Nephron progenitor cell (in vitro differentiated cells): Measurements from ENCODE around the gene CDKL2.

ENCODE experiments used
- DNase-seq: peaks from one replicate; pipeline ENCODE4 v3.0.0; 2021
- H3K27ac Mint-ChIP-seq: 2 replicates; pipeline ENCODE4 v1.8.0; 2021; ENCODE audit warnings: mild to moderate bottlenecking, moderate library complexity, mixed read lengths
- H3K27me3 Mint-ChIP-seq: 2 replicates; pipeline ENCODE4 v1.8.0; 2021; ENCODE audit warnings: mild to moderate bottlenecking, low read depth, mixed read lengths; ENCODE audit not compliant: poor library complexity
- H3K36me3 Mint-ChIP-seq: 2 replicates; pipeline ENCODE4 v1.8.0; 2021; ENCODE audit warnings: low read depth, mixed read lengths
- H3K4me1 Mint-ChIP-seq: 2 replicates; pipeline ENCODE4 v1.8.0; 2021; ENCODE audit warnings: mixed read lengths
- H3K4me3 Mint-ChIP-seq: 2 replicates; pipeline ENCODE4 v1.8.0; 2021; ENCODE audit warnings: mild to moderate bottlenecking, moderate library complexity, mixed read lengths
- H3K9me3 Mint-ChIP-seq: 2 replicates; pipeline ENCODE4 v1.8.0; 2021; ENCODE audit warnings: mild to moderate bottlenecking, moderate library complexity, mixed read lengths
- CTCF ChIP-seq: fragments of 200-600 bp; sonication (generic); IDR thresholded peaks from 2 replicates; pipeline ENCODE4 v1.5.0; 2021; ENCODE audit warnings: antibody characterized with exemption

CDKL2 gene

GRCh38 chr4:75634951-75635350, 4.6 kb upstream of the CDKL2 start:
- peaks cover 10% of the 10 kb centered on the region for H3K27me3 Mint-ChIP-seq
- H3K4me3 Mint-ChIP-seq = no peak overlapping the region
- DNase-seq = no peak
- peaks cover 10% of the 10 kb centered on the region for H3K36me3 Mint-ChIP-seq
- peaks cover 43% of the 10 kb centered on the region for H3K4me1 Mint-ChIP-seq
- H3K27ac Mint-ChIP-seq = no peak overlapping the region
- no peaks in the 10 kb centered on the region for H3K9me3 Mint-ChIP-seq
- no peak for TF ChIP-seq CTCF

- H3K4me3 Mint-ChIP-seq = no peak overlapping the region
- H3K9me3 Mint-ChIP-seq = no peaks in the 10 kb centered on the region
- DNase-seq = no peak
- peaks cover 11% of the 10 kb centered on the region for H3K27me3 Mint-ChIP-seq
- H3K36me3 Mint-ChIP-seq = peaks cover 5% of the 10 kb centered on the region
- peaks cover 43% of the 10 kb centered on the region for H3K4me1 Mint-ChIP-seq
- TF ChIP-seq CTCF = no peak
- no peak overlapping the region for H3K27ac Mint-ChIP-seq
Observed at GRCh38 chr4:75634281-75634680, 4.0 kb upstream of the CDKL2 start.

GRCh38 chr4:75633846-75634245, 3.5 kb upstream of the CDKL2 start:
- Mint-ChIP-seq H3K4me1 (peaks cover 39% of the 10 kb centered on the region), H3K9me3 (no peaks in the 10 kb centered on the region), H3K27me3 (peaks cover 11% of the 10 kb centered on the region), H3K4me3 (no peak overlapping the region), H3K27ac (no peak overlapping the region), H3K36me3 (peaks cover 1% of the 10 kb centered on the region)
- DNase-seq = no peak
- no peak for TF ChIP-seq CTCF

GRCh38 chr4:75630937-75631329, 605 bp upstream of the CDKL2 start:
- no peak overlapping the region for H3K27ac Mint-ChIP-seq

DNA sequence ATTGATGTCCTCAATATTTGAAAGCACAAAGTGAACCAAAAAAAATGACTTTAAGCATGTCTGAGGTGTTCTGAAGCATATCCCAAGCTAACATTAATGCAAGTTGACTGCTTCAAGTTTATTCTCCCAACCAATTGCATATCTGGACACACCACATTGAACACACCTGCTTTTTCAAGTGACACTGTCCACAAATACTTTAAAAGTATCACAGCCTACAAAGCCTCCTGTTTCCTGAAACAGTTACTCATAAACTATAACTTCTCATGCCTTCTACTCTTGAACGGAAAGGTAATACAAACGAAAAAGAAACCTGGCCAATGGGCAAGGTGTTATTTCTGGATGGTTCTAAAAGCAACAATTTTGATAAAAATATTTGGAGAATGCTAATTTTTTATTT, 1.1 kb downstream of the CDKL2 start:
- TF ChIP-seq CTCF = no peak
- Mint-ChIP-seq H3K27ac (no peak overlapping the region), H3K9me3 (no peaks in the 10 kb centered on the region), H3K36me3 (no peaks in the 10 kb centered on the region), H3K4me1 (peaks cover 12% of the 10 kb centered on the region), H3K27me3 (peaks cover 20% of the 10 kb centered on the region), H3K4me3 (peak overlapping the region; percentile 24)
- no peak for DNase-seq

More at GRCh38 chr4:75630937-75631329, 605 bp upstream of the CDKL2 start:
- H3K4me1 Mint-ChIP-seq = peaks cover 16% of the 10 kb centered on the region
- no peaks in the 10 kb centered on the region for H3K9me3 Mint-ChIP-seq
- H3K36me3 Mint-ChIP-seq = no peaks in the 10 kb centered on the region
- H3K4me3 Mint-ChIP-seq = peak overlapping the region; percentile 85
- peak; percentile 3 for DNase-seq
- TF ChIP-seq CTCF = no peak
- peaks cover 20% of the 10 kb centered on the region for H3K27me3 Mint-ChIP-seq

DNA sequence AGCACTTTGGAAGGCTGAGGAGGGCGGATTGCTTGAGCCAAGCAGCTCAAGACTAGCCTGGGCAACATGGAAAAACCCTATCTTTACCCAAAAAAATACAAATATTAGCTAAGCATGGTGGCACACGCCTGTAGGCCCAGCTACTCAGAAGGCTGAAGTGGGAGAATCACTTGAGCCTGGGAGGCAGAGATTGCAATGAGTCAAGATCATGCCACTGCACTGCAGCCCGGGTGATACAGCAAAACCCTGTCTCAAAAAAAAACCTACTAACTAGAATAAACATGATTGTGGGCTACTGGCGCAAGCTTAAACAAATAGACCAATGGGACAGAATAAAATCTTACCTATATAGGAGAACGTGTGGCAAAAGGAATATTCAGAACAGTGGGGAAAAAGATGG, 7.3 kb downstream of the CDKL2 start:
- Mint-ChIP-seq H3K36me3 (no peaks in the 10 kb centered on the region), H3K9me3 (no peaks in the 10 kb centered on the region), H3K4me3 (no peak overlapping the region), H3K4me1 (no peaks in the 10 kb centered on the region), H3K27ac (no peak overlapping the region), H3K27me3 (peaks cover 8% of the 10 kb centered on the region)
- no peak for TF ChIP-seq CTCF
- no peak for DNase-seq
